ENCODE data around the gene SYCE3.

DNA sequence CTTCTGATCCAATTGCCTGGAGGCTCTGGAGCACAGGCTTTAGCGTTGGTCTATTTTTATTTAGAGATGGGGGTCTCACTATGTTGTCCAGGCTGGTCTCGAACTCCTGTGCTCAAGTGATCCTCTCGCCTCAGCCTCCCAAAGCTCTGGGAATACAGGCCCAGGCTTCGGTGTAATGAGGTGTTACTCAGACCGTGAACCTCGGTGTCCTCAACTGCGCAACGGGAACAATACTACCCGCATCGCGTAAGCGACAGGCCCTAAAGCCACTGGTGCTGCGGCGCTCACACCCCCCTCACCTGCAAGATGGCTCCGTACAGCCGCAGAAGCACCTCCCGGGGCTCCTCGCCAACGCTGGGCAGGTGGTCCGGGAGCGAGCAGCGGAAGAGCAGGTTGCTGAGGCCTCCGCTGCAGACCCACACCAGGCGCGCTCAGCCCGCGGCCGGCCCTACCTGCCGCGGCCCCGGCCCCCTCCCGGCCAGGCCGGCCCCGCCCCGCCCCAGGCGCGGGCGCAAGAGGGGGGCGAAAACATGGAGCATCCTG lies 19.3 kb upstream of the SYCE3 start:
- TF ChIP-seq CTCF (conservative IDR thresholded peaks at IDR 0.05; ENCODE audit: low read length), result no peak
- no peak for TF ChIP-seq EZH2phosphoT487 (IDR thresholded peaks at IDR 0.05; ENCODE audit: borderline replicate concordance, low read depth, low read length)

Measured in OCI-LY7 (cell line).